ENCODE measurements around the gene DMKN.
"Not testable (repeated sequence)": the region's sequence is repeated elsewhere in the genome, so short reads cannot be mapped to it uniquely, and the experiment has no call there.

The DMKN gene

GRCh38 chr19:35468637-35469036 lies 44.8 kb downstream of the DMKN start:
- peak in 21 of 58 donors; percentile 0 to 54 (median 14) for DNase-seq

GRCh38 chr19:35466259-35466658 lies 47.2 kb downstream of the DMKN start:
- DNase-seq: no peak

- not testable (repeated sequence) for DNase-seq
Observed at GRCh38 chr19:35462956-35463355, 50.5 kb downstream of the DMKN start.

GRCh38 chr19:35462476-35462953 lies 50.9 kb downstream of the DMKN start:
- DNase-seq: peak in 4 of 58 donors; percentile 1 to 61 (median 16)

GRCh38 chr19:35461788-35462187 lies 51.7 kb downstream of the DMKN start:
- DNase-seq: not testable (repeated sequence)

- DNase-seq: no peak
Observed at GRCh38 chr19:35461060-35461459, 52.4 kb downstream of the DMKN start.

GRCh38 chr19:35460608-35461007 lies 52.8 kb downstream of the DMKN start:
- DNase-seq: no peak

GRCh38 chr19:35459414-35460082 lies 53.9 kb downstream of the DMKN start:
- peak in 4 of 58 donors; percentile 5 to 32 (median 12) for DNase-seq

- DNase-seq: no peak
Observed at GRCh38 chr19:35458731-35459391, 54.6 kb downstream of the DMKN start.

- no peak for DNase-seq
Observed at GRCh38 chr19:35458192-35458591, 55.3 kb downstream of the DMKN start.

GRCh38 chr19:35457173-35457572 lies 56.3 kb downstream of the DMKN start:
- DNase-seq: no peak

- DNase-seq: no peak
Observed at GRCh38 chr19:35455616-35456201, 57.7 kb downstream of the DMKN start.

GRCh38 chr19:35454663-35455062 lies 58.8 kb downstream of the DMKN start:
- no peak for DNase-seq

GRCh38 chr19:35451338-35452096 lies 61.9 kb downstream of the DMKN start:
- no peak for DNase-seq

GRCh38 chr19:35449359-35450043 lies 63.9 kb downstream of the DMKN start:
- DNase-seq: no peak

- DNase-seq: no peak
Observed at GRCh38 chr19:35447606-35448469, 65.6 kb downstream of the DMKN start, which contains the start of gene FFAR2. Gene FFAR2, plus strand, starts transcription at chr19:35448257. Its CDS starts 1,458 bp downstream, at chr19:35449715.

Measured in anterior cingulate cortex (tissue), 58 donors.